ENCODE data around the gene GPATCH2L. TPM values are rescaled to one million over a fixed set of nuclear protein-coding genes. Genes with fewer than 3 reads are reported as not detected.

The GPATCH2L gene
- total RNA-seq, 2 donors from 2014 or later = 23.4 to 61.7 TPM

DNA sequence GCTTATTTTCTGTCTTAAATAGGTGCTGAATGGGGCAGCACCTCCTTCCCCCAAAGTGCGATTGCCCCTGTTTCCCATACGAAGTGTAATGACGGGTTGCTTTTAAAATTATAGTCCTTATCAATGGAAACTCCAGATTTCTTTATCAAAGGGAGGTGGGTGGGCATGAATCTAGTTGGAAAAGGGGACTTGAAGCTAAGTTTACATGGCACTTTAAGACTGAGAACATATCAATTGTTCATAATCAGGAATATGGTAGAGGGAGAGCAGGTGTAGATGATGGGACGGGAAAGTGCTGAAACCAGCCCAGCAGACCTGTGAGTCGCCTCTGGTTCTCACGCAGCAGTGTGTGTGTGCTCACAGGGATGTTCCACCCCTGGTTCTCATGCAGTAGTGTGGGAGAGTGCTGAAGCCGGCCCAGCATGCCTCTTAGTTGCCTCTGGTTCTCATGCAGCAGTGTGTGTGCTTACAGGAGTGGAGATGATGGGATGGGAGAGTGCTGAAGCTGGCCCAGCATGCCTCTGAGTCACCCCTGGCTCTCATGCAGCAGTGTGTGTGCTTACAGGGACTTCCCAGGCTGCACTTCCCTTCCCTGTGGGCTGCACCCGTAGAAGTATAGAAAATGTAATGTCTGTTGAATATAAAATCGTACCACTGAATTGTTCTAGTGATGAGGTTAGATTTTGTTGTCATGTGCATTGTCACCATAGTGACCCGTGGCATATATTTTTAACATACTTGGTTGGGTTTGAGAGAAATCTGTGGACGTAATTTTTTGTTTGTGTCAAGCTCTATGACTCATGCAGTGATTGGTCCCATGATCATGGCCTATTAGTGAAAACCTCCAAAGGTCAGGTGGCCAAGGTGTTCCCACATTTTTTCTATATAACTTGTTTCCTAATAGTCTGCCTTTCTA, 51.6 kb downstream of the GPATCH2L start:
- no peaks in the 10 kb centered on the region for H3K9me3 ChIP-seq
- intact Hi-C loops (cut with DNase I) = no loop called here
- no peaks in the 10 kb centered on the region for H3K27me3 ChIP-seq
- 82 to 85% methylated on average over 11 of the region's 11 CpGs for WGBS, 2 donors
- DNase-seq (peak in 1 of 4 donors; percentile 24), ATAC-seq (no peak)
- TF ChIP-seq POLR2A (IDR thresholded peaks at IDR 0.05) (no peak), CTCF (IDR thresholded peaks at IDR 0.05) (no peak)
- H3K36me3 ChIP-seq (replicated peaks in 1 of 2; ENCODE audit: insufficient read depth in 1 of 2, low read depth in 2 of 2) = peaks cover 0 to 5% of the 10 kb centered on the region in 2 donors
- no peak overlapping the region for H3K27ac ChIP-seq
- H3K4me1 ChIP-seq = no peaks in the 10 kb centered on the region
- H3K4me3 ChIP-seq = no peak overlapping the region

- no peak for DNase-seq
- H3K9me3 ChIP-seq = no peaks in the 10 kb centered on the region
- ATAC-seq = no peak
- TF ChIP-seq POLR2A (IDR thresholded peaks at IDR 0.05) = no peak
- TF ChIP-seq CTCF (IDR thresholded peaks at IDR 0.05) = no peak
- H3K27me3 ChIP-seq = no peaks in the 10 kb centered on the region
- 90 to 93% methylated on average over 5 of the region's 5 CpGs for WGBS, 2 donors
- no peaks in the 10 kb centered on the region for H3K4me1 ChIP-seq
- peaks cover 0 to 3% of the 10 kb centered on the region in 2 donors for H3K36me3 ChIP-seq (replicated peaks in 1 of 2; ENCODE audit: insufficient read depth in 1 of 2, low read depth in 2 of 2)
- intact Hi-C loops (cut with DNase I) = no loop called here
- H3K27ac ChIP-seq = no peak overlapping the region
- H3K4me3 ChIP-seq = no peak overlapping the region
Measured at GRCh38 chr14:76204461-76205230, 52.9 kb downstream of the GPATCH2L start.

- Histone ChIP-seq H3K4me3 (no peak overlapping the region), H3K4me1 (no peaks in the 10 kb centered on the region), H3K27ac (no peak overlapping the region), H3K9me3 (no peaks in the 10 kb centered on the region), H3K36me3 (replicated peaks in 1 of 2; ENCODE audit: insufficient read depth in 1 of 2, low read depth in 2 of 2) (no peaks in the 10 kb centered on the region), H3K27me3 (no peaks in the 10 kb centered on the region)
- intact Hi-C loops (cut with DNase I) = no loop called here
- ATAC-seq (no peak), DNase-seq (no peak)
- TF ChIP-seq POLR2A (IDR thresholded peaks at IDR 0.05) = no peak
- no peak for TF ChIP-seq CTCF (IDR thresholded peaks at IDR 0.05)
- 93 to 96% methylated on average over 5 of the region's 5 CpGs for WGBS, 2 donors
Measured at GRCh38 chr14:76205708-76206107, 54.0 kb downstream of the GPATCH2L start.

DNA sequence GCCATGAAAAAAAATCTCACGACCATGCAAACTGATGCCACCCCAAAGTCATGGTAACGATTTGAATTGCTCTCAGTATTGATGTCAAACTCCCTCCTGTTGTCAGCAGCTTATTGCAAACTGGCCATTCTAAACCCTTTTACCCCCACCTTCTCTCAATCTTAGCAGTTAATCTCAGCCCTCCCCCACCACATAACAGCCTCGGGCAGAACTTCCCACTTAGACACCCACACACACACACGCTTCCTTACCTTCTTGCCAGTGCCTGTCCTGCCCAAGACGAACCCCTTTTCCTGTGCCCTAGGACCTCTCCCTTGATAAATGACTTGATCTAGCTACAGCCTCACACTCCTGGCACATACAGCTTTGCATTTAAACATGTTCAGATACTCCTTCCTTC, 56.6 kb downstream of the GPATCH2L start:
- no peak overlapping the region for H3K27ac ChIP-seq
- whole genome bisulfite sequencing, 2 donors = 52 to 66% methylated on average over 5 of the region's 5 CpGs
- H3K4me3 ChIP-seq = no peak overlapping the region
- TF ChIP-seq CTCF (IDR thresholded peaks at IDR 0.05) (no peak), POLR2A (IDR thresholded peaks at IDR 0.05) (no peak)
- no peaks in the 10 kb centered on the region for H3K27me3 ChIP-seq
- intact Hi-C loops (cut with DNase I) = no loop called here
- H3K36me3 ChIP-seq (replicated peaks in 1 of 2; ENCODE audit: insufficient read depth in 1 of 2, low read depth in 2 of 2) = no peaks in the 10 kb centered on the region
- H3K9me3 ChIP-seq = no peaks in the 10 kb centered on the region
- H3K4me1 ChIP-seq = no peaks in the 10 kb centered on the region
- ATAC-seq (no peak), DNase-seq (no peak)

Data from body of pancreas (tissue), 4 donors.